HS-5 (cell line): ENCODE results near the gene EID1.
"Not testable (repeated sequence)": the region's sequence is repeated elsewhere in the genome, so short reads cannot be mapped to it uniquely, and the experiment has no call there.

ENCODE experiments used
- DNase-seq: peaks from one replicate; pipeline ENCODE4 v3.0.0-alpha.2; 2012; ENCODE audit warnings: low read depth

EID1 gene, protein sequence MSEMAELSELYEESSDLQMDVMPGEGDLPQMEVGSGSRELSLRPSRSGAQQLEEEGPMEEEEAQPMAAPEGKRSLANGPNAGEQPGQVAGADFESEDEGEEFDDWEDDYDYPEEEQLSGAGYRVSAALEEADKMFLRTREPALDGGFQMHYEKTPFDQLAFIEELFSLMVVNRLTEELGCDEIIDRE

DNA sequence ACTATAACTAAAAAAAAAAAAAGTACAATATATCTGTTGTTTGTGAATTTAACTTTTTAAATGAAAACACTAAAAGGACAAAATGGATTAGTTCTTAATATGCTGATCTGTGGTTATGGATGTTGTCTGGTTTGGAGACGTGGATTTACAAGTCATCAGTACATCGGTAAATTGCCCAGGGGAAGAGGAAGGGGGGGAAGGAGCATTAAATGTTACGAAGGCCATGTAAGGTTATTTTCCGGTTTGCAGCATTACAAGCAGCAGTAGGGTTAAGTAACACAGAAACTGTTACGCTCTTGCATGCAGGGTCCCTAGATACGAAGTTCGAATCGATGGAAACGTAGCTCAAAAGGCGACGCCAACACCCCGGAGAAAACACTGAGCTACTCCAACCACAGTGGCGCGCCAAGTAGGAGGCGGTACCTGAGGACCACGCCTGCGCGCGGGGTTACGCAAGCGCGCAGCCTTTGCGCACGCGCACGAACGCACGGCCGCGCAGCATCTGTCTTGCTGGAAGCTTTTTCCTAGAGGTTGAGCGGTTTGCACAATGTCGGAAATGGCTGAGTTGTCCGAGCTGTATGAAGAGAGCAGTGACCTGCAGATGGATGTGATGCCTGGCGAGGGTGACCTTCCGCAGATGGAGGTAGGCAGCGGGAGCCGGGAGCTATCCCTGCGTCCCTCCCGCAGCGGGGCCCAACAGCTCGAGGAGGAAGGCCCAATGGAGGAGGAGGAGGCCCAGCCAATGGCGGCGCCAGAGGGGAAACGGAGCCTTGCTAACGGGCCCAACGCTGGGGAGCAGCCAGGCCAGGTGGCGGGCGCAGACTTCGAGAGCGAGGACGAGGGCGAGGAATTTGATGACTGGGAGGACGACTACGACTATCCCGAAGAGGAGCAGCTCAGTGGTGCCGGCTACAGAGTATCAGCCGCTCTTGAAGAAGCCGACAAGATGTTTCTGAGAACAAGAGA, at the start of gene EID1:
Gene EID1, plus strand, starts transcription at position 505 of the 966 bp plus-strand sequence. Its CDS starts 43 bp downstream, at position 548.
- DNase-seq: peak; percentile 89

- DNase-seq: no peak
Observed at GRCh38 chr15:48828471-48828870, 49.5 kb upstream of the EID1 start.

GRCh38 chr15:48828906-48829305, 49.0 kb upstream of the EID1 start:
- DNase-seq: no peak

GRCh38 chr15:48832648-48833047, 45.3 kb upstream of the EID1 start:
- DNase-seq: no peak

- DNase-seq: no peak
Observed at GRCh38 chr15:48833526-48834239, 44.3 kb upstream of the EID1 start.

DNA sequence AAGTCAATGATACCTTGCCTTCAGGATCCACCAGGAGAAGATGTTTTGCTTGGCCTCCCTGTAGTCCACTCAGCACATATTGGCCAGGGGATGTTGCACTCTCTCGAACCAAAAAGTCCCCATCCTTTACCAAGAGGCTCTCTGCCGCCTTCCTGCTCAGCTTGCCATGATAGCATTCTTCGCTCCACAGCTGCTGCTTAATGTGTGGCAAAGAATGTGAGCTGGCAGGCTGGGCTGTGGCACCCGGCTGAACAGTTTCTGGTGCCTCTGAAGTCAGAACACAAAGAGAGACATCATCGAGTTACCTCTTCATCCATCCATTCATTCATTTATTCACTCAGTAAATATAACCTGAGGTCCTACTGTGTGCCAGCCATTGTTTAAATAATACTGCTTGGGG, 43.2 kb upstream of the EID1 start:
- no peak for DNase-seq

DNA sequence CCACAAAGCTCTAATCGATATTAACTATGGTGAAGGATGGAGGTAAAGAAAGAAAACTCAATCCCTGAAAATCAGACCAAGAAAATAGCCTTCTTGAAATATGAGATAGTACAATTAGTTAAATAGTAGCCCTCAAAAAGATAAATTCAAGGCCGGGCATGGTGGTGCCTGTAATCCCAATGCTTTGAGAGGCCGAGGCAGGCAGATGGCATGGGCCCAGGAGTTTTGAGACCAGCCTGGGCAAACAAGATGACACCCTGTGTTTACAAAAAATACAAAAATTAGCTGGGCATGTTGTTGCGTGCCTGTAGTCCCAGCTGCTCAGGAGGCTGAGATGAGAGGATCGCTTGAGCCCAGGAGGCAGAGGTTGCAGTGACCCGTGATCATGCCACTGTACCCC, 35.4 kb upstream of the EID1 start:
- DNase-seq: no peak

- no peak for DNase-seq
Observed at GRCh38 chr15:48845123-48845522, 32.8 kb upstream of the EID1 start.

GRCh38 chr15:48850648-48851047, 27.3 kb upstream of the EID1 start:
- no peak for DNase-seq

GRCh38 chr15:48851956-48852355, 26.0 kb upstream of the EID1 start:
- no peak for DNase-seq

DNA sequence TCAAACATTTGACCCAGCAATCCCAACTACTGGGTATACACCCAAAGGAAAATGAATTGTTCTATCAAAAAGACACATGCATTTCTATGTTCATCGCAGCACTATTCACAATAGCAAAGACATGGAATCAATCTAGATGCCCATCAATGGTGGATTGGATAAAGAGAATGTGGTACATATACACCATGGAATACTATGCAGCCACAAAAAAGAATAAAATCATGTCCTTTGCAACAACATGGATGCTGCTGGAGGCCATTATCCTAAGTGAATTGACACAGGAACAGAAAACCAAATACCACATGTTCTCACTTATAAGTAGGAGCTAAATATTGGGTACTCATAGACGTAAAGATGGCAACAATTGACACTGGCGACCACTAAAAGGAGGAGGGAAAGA, 23.5 kb upstream of the EID1 start:
- DNase-seq: not testable (repeated sequence)

DNA sequence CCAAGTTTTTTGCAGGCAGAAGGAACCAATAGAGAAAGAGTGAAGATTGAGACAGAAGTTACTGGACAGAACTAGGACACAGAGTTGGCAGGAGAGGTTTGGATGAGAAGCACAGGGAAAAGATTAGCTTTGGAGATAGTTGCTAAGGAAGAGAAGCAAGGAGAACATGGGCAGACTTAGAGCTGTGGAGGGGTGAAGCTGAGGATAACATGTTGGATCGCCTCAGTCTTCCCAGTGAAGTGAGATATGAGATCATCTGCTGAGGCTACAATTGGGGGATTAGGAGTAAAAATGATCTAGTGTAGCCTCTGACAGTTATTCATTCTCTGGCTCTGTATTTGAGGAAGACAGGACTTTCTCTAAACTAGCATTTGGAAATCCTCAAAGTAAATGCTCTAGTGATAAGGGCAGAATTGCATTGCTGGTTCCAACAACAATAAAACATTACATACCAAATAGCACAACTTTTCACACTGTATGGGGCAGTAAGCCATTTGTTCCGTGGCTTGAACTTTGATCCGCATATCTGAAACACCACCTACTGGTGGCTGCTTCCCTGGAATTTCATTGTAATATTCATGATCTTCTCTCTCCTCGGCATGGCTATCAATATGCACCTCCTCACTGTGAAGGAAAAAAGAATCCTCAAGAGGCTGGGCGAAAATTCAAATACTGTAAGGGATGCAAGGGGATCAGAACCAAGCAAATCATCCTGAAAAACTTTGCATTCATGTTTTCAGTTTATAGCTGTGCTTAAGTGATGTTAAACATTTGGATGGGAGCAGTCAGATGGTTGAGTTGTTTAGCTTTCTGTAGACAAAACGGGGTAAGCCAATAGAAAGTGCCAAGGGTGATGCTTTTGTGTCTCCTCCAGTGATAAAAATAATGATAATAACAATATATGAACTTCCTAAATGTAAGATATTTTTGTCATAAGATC, 22.2 kb upstream of the EID1 start:
- DNase-seq: no peak

GRCh38 chr15:48856942-48857341, 21.0 kb upstream of the EID1 start:
- no peak for DNase-seq

DNA sequence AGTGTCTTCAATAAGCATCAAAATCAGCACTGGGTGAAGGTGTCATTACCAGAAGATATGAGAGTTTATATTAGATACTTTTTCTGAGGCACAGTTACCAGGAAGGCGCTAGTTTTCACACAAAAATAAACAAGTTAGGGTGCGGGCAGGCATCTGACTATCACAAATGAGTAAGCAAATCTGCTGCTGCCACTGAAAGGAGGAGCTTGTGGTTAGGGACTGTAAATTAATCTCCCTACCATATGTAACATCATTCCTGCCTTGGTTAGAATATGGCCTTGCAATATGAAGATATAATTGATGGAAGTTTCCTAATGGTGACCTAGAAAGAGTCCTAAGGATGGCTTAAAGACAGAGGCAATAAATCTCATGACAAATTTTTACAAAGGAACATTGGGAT, 19.5 kb upstream of the EID1 start:
- no peak for DNase-seq

DNA sequence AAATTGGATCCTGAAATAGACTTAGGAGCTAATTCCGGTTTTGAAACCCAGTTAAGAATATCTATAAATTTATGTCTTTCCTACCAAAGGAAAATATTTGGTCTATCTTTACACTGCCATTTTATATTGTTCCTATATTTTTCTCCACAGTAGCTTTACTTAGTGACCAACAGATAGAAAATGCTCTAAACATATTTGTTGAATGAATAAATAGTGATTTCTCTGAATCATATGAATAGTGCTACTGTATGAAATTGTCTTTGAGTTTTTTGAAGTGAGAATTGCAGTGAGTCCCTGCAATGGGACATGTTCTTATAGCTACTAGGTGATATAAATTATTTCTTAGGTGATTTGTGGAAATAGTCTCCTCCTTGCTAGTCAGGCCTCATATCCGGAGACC, 18.5 kb upstream of the EID1 start:
- DNase-seq: no peak

- no peak for DNase-seq
Observed at GRCh38 chr15:48861813-48862431, 16.0 kb upstream of the EID1 start.

DNA sequence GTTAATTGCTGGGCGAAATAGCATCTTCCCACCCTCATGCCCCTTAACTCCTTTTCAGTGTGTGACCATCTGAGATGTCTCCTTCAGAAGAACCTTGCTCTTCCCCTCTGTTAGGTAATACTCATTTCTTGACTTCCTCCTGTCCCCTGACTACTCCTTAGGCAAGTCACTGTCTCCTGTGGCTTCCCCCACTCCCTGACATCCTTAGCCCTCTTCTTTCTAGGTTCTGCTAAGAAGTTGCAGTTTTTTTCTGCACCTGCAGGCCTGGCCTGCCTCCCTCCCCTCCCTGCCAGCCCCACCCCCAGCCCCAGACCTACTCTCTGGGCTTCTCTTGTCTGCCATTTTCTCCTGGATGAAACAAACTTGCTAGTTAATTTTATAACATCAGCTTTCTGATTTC, 15.2 kb upstream of the EID1 start:
- no peak for DNase-seq

DNA sequence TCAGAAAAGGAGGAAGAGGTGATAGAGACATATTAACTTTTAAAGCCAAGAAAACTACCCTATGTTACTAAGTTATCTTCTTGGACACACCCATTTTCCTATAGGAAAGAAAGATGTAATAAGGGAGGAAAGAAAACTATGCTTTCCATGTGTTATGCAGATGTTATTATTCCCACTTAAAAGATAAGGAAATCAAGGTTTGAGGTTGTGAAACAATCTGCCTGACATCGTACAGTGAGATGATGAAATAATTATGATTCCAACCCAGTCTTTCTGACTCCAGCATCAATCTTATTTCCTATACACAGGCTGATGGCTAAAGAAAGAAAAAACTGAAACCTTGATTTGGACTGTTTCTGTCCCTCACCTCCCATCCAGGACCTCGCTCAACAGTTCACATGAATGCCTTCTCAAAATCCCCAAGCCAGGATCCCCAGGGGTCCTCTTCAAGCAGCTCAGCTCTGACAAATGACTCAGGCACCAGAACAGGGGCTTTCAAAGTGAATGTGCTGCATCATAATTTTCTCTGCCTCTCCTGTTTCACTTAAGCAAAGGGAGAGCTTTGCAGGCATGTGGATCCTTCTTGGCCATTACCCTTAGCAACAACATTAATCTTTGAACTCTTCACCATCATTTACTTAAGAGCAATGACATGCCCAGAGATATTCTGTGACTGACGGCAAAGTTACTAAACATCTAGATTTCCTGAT, 12.4 kb upstream of the EID1 start:
- no peak for DNase-seq

GRCh38 chr15:48866141-48866563, 11.8 kb upstream of the EID1 start:
- no peak for DNase-seq

GRCh38 chr15:48868023-48868422, 9.9 kb upstream of the EID1 start:
- DNase-seq: no peak

DNA sequence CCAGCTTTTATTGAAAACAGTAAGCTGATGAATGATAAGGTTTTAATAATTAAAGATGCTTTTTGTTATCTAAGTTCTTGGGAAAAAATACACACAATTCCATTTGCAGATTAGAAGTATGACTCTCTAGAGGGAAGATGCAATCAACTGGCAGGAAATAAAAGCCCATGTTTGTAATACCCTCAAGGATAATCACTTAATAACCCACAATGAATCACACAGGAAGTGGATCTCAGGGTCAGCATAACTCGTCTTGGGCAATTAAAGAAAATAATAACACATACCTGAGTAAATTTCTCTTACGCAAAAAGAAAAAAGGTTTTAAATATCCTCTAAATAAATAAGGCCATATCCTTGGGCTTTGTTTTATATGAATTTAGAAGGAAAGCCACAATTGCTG, 9.4 kb upstream of the EID1 start:
- no peak for DNase-seq
